Activated CD4-positive, alpha-beta T cell treated with anti-CD3 and anti-CD28 coated beads, Interleukin-2, amount 50 U/mL, for 48 hours (primary cell): ENCODE data around the gene BTBD3.

ENCODE experiments used
- DNase-seq, 2 experiments: peaks; one replicate each; pipeline ENCODE4 v3.0.0-alpha.2; 2020

Gene BTBD3

DNA sequence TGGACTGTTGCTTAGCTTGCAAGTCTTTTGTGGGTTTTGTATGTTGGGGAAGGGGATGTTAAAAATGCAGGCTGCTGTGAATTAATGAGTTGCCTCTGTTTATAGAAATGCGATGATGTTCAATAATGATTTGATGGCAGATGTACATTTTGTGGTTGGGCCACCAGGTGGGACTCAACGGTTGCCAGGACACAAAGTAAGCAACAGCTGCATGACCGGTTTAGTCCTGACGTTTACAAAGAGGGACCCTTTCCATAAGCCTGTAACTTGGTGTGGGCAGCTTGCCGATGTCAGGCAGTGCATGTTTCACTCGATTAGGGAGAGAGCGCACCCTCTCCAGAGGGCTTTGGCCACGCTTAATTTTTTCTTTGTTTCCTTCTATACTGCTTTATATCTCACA, 1.3 kb downstream of the BTBD3 start:
- DNase-seq, result no peak

DNA sequence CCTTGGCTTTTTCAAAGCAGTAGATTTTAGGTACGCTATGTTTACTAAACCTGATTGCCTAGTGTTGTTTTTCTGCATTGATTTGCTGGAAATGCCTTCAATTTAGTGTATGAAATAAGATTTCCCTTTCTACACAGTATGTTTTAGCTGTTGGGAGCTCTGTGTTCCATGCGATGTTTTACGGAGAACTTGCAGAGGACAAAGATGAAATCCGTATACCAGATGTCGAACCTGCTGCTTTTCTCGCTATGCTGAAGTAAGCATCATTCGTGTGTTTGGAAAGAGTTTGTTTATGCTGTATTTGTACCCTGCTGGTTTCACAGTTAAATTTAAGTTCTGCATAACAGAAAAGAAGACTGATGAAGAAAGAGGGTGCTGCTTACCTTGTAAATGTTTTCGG, 1.9 kb downstream of the BTBD3 start:
- DNase-seq, result no peak

DNA sequence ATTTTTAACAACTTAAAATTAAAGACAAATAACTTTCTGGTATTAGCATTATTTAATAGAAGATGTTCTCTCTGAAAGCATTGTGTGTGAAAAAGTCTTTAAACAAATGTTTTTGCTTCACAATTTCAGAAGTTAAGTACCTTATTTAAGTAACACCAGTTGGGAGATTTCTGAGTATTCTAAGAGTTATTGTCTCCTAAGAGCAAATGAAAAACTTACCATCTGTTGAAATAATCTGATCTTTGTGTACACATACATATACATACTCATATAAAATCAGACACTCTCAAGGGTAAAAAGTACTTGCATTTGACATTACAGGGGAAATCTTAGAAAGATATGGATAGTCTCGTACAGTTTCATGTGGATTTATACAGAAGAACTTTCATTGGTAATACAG, 2.4 kb downstream of the BTBD3 start:
- DNase-seq, result no peak

DNA sequence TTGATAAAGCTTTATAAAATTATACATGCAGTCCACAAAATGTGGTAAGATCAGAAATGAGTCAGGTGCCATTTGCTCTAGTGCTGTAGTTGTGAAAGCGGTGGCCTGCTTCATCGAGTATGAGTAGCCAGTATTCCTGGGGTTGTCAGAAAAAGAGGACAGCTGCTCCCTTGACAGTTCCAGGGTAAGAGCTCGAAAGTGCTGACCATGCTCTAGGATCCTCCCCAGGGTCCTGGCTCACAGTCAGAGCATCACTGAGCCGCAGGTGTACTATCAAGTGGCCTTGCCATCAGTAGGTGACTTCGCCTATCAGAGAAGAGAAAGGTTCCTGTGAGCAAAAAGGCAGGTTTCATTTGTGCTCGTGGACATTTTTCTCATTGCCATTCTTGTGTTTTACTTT, 3.6 kb downstream of the BTBD3 start:
- no peak for DNase-seq

DNA sequence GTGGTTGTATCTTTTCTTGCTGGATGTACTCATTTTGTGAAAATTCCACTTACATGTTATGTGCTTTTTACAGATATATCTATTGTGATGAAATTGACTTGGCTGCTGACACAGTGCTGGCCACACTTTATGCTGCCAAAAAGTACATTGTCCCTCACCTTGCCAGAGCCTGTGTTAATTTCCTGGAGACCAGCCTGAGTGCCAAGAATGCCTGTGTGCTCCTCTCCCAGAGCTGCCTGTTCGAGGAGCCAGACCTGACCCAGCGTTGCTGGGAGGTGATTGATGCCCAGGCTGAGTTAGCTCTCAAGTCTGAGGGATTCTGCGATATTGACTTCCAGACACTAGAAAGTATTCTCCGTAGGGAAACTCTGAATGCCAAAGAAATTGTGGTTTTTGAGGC, 4.9 kb downstream of the BTBD3 start:
- no peak for DNase-seq

DNA sequence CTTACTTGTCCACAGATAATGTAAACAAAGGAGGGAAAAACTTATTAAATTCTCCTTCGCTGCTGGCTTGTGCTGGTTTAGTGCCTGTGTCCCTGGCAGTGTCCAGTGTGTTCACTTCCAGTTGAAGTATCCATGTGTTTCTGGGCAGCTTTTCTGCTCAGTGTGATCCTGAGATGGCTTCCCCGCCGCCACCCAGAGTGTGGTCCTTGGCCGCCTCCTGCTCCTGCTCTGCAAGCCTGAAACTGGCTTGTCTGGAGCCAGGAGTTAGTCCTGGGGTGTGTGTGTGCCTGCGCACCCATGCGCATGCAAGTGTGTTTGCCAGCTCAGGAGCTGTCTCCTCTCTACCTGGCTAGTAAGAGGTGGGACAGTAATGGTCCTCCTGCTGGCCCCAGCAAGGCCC, 7.2 kb downstream of the BTBD3 start:
- no peak for DNase-seq

DNA sequence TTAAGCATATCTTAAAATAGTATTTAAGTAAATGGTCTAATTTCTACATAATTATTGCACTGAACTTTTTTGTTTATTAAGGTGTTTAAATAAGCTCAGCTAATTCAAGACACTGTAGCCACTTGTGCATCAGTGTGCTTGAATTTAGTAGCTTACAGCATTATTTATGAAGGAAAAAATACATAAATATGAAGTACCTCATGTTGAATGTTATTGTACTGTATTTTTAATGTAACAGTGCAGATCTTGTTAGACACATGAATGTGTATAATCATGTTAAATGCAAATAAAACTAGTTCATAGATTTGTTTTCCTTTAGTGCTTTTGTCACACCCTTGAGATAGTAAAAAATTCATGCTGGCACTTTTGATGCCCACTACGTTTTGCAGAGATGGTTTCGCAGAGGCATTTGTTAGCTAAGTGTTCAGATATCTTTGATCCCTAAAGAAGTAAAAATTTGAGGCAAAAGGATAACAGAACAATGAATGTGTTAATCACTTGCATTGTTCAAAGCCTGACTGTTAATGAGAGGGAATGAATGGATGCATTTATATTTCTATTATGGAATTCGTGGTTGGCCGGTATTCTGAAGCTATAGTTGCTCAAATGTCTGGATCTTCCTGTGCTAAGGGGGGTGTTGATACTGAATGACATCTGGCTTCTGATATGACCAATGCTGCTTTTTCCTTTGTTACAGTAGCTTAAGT, 8.8 kb downstream of the BTBD3 start:
- DNase-seq, result no peak

GRCh38 chr20:11929947-11930346, 12.3 kb downstream of the BTBD3 start:
- DNase-seq, result no peak

DNA sequence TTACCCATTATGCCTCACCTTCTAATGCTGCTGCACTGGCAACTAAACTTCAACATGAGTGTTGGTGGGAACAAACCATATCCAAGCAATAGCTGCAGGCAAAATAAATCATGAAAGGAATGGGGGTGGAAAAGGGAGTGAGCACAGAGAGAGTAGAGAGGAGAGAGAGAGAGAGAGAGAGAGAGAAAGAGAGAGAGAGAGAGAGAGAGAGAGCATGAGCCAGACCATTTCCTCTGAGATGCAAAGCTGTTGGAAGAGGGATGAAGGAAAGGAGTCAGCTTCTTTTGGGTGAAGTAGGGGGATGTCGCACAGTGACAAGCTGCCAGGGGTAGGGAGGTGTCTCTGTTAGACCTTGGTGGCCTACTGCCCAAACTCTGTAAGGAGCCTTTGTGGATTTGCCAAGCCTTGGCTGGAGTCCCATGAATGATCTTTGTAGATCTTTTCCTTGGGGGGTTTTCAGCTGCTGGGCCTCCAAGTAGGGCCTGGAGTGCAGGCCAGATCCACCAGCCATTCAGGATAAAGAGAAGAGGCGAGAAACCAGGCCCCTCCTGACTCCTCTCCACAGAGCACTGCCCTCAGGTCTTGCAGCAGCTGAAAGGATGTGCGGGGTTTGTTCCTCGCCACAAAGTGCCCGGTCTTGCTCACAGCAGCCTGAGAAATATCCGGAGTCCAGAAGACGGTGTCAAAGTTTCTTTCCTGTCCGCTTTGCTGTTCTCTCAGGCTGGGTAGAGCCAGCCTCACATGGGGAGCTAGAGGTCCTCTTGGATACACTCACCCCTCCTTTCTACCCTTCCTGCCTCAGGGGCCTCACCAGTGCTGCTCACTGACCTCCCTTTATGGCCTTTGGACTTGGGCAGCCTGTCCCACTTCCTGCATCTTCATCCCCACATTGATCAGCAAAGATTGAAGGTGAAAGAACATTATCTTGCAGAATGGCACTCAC, 17.8 kb downstream of the BTBD3 start:
- DNase-seq, result no peak

DNA sequence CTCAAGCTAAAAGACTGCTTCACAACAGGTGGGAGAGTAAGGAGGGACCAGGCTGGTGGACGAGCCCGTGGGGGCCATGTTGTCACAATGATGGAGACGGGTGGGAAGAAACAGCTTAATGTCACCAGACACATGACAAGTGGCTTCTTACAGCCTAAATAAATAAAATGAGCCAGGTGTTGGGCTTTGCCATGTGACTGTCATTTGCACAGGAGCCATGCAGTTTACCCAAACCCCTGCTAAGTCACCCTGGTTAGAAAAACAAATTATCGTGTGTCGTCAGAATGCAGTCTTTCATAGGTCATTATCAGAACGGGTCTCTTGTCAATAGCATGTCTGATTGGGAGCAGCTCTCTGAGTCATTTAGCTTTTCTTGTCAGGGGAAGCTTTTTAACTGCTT, 18.5 kb downstream of the BTBD3 start:
- DNase-seq, result no peak

DNA sequence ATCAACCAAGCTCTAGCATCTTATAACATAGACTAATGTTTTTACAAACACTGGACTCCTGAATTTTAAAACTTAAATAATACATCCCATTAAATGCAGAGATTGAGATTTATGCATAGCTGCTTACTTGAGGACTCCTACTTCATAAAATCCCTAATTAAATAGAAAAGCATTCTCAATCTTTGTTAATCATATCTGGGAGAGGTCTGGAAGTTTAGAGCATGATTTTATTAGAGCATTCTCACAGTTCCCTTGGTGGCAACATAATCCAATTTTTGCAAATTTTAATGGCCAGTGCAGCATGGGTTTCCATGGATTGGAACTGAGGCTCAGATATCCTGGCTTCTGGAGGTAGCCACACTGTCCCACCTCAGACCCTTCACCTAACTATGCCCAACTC, 19.5 kb downstream of the BTBD3 start:
- no peak for DNase-seq

GRCh38 chr20:11941593-11942246, 24.0 kb downstream of the BTBD3 start:
- no peak for DNase-seq

DNA sequence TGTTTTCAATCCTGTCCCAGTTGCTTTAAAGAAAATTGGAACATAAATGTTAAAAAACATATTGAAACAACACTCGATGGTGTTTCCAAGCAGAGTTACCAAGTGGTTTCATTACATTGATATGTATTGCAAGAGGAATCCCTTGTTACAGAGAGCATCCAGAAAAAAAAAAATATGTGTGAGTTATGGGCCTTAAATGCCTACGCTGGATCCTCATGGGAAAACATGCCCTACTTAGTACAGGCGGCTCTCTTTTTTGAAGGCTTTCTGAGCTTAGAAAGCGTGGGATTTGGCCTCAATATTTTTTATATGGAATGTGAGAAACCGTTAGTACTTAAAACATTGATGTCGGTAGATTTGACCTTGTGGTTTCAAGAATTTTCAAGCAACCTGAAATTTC, 26.1 kb downstream of the BTBD3 start:
- no peak for DNase-seq

DNA sequence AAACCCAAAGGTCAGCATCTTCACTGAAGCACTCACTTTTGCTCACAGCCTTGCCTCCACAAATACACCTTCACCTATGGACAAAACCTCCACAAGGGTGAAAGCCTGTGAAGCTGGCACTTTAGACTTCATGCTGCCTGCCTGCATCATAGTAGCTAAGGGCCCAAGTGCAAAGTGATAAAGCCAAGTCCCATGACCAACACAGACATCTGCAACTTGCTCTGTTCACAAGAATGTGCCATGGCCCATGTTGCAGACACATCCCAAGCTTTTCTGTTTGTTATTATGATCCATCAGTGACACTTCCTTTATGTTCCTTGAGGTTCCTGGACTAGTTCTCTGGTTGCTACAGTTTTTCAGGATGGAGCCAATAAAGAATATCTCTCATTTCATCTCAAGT, 31.1 kb downstream of the BTBD3 start:
- no peak for DNase-seq

GRCh38 chr20:11949711-11950110, 32.0 kb downstream of the BTBD3 start:
- no peak for DNase-seq

DNA sequence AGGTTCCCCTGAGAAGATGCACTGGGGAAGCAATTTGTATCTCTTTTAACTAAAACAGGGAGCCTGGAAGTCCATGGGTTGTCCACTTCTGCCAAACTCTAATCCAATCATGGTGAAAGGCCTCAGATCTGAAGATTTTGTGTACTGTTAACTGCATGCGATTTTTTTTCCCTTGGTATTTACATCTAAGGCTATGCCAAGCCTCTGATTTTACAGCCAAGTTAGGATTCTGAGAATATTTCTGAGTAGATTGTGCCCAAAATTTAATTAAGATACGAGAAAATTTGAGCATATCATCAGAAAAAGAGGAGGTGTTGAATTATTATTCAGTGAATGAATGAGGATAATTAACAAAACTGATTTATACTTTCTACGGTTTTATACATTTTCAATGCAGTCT, 34.0 kb downstream of the BTBD3 start:
- DNase-seq, result no peak

DNA sequence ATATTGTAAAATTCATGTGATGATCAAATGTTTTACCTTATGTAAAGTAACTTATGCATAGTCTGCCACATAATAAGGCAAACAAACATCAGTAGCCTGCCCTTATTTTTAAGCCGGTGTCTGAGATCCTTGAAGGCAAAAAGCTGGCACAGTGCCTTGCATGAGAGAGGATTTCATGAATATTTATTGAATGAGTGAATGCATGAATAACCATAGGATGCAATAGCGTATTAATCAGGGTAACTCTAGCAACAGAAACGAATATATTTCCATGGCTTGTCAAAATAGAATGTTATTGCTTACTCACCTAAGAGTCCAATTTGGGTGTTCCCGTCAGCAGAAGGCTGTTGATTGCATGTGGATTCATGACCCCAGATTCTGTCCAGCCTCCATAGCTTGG, 34.9 kb downstream of the BTBD3 start:
- no peak for DNase-seq

DNA sequence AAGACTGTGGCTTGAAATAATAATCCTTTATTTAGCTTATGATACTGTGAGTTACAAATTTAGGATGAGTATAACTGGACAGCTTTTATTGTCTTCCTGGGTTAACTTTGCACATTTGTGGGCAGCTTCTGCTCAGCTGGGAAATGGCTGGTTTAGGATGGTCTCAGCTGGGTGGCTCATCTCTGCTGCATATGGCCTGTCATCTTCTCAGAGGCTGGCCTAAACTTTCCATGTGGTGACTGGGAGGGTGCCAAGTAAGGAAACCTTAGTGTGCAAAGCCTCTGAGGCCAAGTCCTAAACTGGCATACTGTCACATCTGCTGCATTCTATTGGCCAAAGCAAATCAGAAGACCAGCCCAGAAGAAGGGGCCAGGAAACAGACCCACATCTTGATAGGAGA, 40.2 kb downstream of the BTBD3 start:
- DNase-seq, result no peak

DNA sequence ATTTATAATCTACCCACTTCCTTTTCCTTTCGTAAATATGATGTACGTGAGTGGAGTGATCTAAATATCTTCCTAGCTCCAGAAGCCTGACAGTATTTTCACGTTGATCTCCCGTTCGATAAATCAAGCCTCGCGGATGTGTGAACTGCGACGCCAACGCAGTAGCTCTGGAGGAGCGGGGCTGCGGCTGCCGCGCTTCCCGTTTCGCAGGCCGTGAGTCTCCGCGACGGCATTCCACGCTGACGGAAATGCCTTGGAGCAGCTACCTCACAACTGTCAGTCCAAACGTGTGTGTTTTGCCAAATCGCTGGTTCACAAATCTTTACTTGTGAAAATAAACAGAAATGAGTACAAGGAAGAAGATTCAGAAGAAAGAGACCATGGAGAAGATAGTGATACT, 41.2 kb downstream of the BTBD3 start:
- DNase-seq, result no peak

- DNase-seq, result no peak
These were observed 47.9 kb downstream of the BTBD3 start for GRCh38 chr20:11965602-11966001.

GRCh38 chr20:11966186-11966585, 48.5 kb downstream of the BTBD3 start:
- no peak for DNase-seq

DNA sequence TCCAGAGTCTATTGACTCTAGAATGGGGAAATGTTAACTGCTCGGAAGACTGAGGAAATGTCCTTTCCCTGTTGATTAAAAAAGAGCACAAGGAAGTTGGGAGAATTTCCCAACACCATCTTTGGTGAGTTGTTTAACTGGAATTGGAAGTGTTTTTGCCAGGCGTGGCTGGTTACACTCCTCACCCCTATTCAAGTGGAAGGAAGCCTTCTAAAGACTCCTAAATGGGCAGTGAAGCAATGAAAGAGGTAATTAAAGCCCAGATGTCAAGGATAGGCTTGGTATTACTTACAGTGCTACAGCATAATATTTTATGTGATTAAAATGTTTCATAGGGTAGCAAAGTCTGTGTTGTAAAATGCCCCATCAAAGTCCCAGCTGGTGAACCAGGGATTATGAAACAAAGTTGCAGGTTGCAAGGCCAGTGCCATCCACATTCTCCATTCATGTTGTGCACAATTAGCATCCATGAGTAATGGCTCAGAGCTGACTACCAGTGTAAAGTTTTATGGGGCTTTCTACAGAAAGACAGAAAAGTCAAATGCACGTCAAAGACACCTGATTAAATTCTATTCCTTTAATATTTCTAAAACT, 52.6 kb downstream of the BTBD3 start:
- no peak for DNase-seq

DNA sequence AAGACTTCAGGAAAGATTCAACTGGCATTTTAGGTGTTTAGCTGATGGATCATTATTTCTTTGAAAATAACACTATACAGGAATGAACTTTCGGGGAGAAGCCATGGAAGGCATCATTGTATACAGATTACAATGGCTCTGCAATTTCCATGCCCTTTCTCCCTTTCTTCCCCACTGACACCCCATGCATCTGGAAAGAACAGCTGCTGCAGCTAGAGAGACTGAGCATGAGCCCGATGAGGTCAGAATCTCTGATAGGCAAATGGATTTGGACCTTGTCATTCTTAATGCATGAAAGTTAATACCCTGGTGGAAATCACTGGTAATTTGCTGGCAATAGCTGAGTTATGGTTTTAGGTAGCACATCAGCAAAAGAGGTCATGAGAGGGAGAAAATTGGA, 54.8 kb downstream of the BTBD3 start:
- DNase-seq, result no peak
